ENCODE data around the gene ASAP2.
"Not testable (repeated sequence)": the region's sequence is repeated elsewhere in the genome, so short reads cannot be mapped to it uniquely, and the experiment has no call there.

Gene ASAP2

GRCh38 chr2:9212661-9213411, 6.2 kb downstream of the ASAP2 start:
- FAIRE-seq, result no peak

DNA sequence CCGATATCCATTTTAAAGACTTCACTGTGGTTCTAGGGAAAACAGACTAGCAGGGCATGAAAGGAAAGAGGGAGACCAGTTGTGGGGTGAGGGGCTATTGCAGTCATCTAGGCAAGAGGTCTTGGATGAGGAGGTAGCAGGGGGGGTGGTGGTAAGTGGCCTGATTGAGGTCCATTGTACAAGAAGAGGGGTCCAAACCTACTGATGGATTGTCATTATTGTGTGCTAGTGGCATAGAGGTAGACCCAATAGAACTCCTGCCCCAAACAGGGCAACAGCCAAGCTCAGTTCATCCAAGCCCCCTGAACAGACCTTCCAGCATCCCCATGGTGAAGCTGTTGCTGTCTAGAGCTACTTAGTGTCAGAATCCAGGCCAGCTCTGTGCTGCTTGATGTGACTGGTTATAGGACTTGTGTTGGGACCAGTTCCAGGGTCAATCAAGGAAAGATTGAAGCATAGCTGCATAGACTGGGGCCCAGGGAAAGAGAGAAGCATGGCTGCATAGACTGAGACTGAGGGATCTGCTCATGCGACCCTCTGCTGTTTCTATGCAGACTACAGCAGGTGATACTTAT, 7.0 kb downstream of the ASAP2 start:
- no peak for FAIRE-seq

DNA sequence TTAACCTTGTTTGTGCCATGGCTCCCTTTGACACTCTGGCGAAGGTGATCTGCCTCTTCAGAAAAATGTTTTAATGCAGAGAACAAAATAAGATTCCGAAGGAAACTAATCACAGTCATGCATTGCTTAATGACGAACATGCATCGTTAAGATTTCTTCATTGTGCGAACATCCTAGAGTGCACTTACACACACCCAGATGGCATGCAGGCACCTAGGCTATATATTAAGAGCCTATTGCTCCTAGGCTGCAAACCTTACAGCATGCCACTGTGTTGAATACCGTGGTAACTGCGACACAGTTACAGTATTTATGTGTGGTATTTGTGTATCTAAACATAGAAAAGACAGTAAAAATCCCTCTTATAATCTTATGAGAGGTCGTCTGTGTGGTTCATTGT, 8.3 kb downstream of the ASAP2 start:
- FAIRE-seq, result no peak

- FAIRE-seq, result no peak
These were observed 9.1 kb downstream of the ASAP2 start for GRCh38 chr2:9215680-9216079.

- FAIRE-seq, result not testable (repeated sequence)
These were observed 9.5 kb downstream of the ASAP2 start for GRCh38 chr2:9216143-9216542.

DNA sequence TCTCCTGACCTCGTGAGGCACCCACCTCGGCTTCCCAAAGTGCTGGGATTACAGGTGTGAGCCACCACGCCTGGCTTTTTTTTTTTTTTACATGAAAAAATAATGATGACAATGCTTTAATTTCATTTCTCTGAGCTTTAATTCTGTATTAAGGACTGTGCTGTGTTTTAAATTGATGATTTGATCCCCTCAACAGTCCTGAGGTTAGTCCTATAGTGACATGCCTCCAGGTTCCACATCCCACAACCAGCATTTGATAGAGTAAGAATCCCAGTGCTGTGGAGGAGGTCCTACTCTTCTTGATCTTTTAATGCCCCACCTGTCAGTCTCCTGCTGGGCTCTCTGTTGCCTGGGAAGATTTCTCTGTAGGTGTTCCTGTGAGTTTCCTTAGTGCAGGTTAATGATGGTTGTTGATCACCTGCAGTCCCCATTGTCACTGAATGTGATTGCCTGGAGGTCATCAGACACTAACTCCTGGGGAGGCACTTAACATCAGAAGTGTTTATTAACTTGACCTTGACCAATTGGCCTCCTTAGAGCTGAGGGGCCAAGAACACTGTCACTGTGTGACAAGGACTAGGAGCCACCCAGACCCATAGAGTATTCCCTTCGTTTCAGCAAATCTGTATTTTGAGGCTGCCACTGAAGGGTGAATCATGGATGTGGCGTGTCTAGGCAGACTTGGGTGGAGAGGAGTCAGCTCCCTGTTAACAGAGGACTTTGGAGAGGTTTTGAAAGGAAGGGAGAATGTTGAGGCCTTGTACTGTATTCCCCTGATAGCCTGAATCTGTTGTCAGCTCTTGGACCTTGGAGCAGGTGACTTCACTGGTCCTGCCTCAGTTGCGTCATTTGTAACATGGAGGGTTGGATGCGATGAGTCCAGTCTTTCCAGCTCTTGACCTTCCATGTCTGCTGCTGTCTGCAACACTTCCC, 11.5 kb downstream of the ASAP2 start:
- FAIRE-seq, result no peak

- no peak for FAIRE-seq
These were observed 12.4 kb downstream of the ASAP2 start for GRCh38 chr2:9219027-9219445.

GRCh38 chr2:9220201-9220600, 13.6 kb downstream of the ASAP2 start:
- FAIRE-seq, result no peak

DNA sequence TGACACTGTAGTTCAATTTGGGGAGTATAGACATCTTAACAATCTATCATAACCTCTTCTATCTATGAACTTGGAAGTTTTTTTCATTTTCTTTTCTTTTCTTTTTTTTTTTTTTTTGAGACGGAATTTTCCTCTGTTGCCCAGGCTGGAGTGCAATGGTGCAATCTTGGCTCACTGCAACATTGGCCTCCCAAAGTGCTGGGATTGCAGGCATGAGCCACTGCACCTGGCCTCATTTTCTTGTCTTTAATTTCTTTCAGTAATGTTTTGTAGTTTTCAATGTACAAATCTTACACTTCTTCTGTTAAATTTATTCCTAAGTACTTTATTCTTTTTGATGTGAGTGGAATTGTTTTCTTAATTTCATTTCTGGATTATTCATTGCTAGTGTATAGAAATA, 14.6 kb downstream of the ASAP2 start:
- FAIRE-seq, result no peak

DNA sequence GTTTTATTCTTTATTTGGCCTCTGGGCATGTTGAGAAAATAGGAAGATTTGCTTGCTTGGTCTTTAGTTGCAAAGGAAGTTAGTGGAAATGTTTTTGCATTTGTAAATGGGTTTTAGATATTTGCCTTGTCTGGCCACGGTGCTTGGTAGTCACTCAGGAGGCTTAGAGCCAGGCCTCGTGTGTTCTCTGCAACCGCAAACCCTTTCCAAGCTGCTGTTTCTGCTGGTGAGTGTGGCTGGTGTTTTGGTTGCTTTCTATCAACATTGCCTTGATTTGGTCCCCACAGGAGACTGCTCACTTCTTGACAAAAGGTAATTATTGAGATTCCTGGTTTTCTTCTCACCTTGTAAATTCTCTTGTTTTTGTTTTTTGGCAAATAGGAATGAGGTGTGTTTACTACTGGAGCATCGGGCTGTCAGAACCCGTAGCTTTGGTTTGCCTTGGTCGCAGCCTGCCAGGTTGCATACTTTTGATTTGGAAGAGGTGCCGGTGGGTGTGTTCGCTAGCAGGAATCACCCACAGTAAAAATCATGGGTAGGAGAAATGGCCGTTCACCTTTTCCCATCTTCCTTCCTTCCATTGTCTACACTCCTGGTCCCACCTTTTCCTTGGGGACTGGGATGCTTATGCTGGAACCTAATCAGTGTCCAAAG, 15.8 kb downstream of the ASAP2 start:
- no peak for FAIRE-seq

- FAIRE-seq, result no peak
These were observed 16.3 kb downstream of the ASAP2 start for GRCh38 chr2:9222893-9223287.

- no peak for FAIRE-seq
These were observed 19.2 kb downstream of the ASAP2 start for GRCh38 chr2:9225806-9226205.

DNA sequence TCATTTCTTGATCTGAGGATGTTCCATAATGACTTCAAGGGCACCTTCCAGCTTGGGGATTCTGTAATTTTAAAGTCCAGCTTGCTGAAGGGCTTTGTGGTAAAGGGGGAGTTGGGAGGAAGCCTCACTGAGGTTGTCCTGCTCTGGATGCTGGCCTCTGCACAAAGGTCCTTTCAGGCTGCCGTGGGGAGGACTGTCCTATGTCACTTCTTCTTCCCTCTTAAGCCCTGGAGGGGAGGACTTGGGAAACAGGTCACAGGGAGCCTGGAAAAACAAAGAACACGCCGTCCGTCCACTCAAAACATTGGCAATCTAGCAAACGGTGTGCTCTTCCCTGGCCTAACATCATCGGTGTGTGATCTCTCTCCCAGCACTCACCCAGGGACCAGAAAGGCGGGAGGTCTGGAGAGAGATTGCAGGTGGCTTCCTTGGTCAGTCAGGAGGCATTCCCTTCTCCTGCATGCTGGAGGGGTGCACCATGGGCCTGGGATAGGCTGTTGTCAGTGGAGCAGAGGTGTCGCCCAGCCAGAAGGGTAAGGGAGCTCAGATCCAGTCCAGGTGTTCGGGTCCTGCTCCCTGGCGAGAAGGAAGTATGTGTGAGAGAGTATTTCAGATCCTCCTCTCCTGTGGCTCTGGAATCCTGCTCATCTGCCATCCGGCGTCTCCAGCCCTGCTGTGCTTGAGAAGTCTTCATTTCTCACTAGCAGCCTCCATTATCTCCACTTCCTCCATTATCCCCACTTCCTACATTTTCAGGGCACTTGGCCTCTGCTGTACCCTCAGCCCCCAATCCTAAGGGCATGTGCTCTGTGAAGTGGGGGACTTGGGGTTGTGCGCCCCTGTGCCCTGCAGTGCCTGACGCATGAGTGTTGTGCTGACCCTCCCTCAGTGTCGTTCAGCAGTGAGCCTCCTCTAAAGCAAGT, 20.1 kb downstream of the ASAP2 start:
- no peak for FAIRE-seq

GRCh38 chr2:9228088-9228751, 21.6 kb downstream of the ASAP2 start:
- FAIRE-seq, result no peak

- no peak for FAIRE-seq
These were observed 22.3 kb downstream of the ASAP2 start for GRCh38 chr2:9228781-9229469.

DNA sequence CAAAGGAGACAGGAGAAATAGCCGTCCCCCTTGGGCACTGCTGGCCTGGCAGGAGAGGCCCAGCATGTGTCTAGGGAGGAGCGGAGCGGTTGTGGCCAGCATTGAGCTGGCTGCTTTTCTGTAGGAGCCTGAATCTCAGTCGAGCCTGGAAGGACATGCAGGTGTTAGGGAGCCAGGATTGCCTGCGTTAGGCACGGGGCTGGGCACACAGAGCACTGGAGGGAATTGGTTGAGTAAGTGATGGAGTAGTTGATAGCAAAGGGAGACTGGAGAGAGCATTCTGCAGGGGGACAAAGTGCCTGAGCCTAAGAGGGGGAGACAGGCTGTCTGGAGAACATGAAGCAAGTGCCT, 22.8 kb downstream of the ASAP2 start:
- no peak for FAIRE-seq

DNA sequence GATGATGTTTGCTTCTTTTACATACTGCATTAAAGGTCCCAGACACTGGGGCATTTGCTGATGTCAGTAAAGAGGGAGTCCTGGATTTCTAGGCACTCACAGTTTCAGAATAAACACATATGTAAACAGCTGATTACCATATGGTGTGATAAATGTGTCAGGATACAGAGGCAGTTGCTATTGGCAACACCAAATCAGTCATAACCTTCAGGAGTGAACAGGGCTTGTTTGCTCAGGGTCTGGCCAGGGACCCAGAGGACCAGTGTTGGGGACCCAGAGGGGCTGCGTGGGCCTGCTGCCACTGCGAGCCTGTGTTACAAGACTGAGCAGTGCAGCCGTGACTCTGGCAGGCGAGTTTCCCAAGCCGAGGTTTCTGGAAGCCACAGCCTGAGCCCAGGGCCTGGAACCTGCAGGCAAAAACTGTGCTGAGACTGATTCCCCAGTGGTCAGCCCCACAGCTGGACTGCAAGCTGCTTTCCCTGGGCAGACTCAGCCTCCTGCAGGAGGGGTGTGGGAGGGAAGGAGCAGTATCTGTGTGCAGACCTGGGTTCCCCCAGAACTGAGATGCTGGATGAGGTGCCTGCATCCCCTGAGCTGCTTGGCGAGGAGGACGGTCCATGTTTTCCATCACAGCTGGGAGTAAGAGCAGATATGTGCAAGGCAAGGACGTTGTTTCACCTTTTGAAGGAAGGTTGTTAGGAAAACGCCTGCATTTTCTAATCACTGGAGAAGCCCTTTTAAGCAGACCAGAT, 23.6 kb downstream of the ASAP2 start:
- FAIRE-seq, result no peak

DNA sequence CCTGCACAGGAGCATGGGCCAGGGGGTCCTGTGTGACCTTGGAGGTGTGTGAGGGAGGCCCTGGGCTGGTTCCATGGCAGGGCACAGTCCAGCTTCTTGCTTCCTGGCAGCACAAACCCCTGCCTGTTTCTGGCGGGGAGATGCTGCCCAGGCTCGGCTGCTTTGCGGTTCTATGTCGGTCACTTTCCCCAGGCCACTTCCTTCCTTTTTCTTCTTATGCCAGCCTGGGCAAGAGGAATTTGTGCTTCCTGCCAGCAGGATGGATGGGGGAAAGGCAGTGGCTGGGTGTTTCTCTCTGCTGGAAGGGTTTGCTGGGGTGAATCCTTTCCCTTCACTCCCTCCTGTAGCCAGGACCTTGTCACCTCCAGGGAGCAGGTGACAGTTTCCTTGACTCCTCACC, 24.3 kb downstream of the ASAP2 start:
- no peak for FAIRE-seq

- FAIRE-seq, result no peak
These were observed 24.9 kb downstream of the ASAP2 start for GRCh38 chr2:9231291-9232165.

All from TTC549 (cell line).